ENCODE measurements around the gene HAAO.

DNA sequence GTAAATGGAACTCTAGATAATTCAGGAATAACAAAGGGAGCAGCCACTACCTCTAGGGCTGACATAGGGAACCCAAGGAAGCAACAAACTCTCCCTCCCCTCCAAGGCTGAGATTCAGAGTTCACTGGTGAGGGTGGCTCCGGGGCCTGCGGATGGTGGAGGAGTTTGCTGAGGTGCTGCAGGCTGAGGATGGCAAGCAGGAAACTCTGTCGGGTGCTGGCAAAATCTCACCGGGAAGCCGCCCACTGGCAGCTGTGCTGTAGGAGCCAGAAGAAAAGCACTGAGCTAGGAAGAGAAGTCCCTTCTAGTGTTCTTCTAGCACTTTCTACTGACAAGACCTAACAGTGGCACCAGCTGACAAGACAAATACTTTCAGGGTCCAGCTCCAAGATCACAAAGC lies 12.5 kb upstream of the HAAO start:
- TF ChIP-seq, protein P1, sequence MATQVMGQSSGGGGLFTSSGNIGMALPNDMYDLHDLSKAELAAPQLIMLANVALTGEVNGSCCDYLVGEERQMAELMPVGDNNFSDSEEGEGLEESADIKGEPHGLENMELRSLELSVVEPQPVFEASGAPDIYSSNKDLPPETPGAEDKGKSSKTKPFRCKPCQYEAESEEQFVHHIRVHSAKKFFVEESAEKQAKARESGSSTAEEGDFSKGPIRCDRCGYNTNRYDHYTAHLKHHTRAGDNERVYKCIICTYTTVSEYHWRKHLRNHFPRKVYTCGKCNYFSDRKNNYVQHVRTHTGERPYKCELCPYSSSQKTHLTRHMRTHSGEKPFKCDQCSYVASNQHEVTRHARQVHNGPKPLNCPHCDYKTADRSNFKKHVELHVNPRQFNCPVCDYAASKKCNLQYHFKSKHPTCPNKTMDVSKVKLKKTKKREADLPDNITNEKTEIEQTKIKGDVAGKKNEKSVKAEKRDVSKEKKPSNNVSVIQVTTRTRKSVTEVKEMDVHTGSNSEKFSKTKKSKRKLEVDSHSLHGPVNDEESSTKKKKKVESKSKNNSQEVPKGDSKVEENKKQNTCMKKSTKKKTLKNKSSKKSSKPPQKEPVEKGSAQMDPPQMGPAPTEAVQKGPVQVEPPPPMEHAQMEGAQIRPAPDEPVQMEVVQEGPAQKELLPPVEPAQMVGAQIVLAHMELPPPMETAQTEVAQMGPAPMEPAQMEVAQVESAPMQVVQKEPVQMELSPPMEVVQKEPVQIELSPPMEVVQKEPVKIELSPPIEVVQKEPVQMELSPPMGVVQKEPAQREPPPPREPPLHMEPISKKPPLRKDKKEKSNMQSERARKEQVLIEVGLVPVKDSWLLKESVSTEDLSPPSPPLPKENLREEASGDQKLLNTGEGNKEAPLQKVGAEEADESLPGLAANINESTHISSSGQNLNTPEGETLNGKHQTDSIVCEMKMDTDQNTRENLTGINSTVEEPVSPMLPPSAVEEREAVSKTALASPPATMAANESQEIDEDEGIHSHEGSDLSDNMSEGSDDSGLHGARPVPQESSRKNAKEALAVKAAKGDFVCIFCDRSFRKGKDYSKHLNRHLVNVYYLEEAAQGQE (IDR thresholded peaks at IDR 0.05; ENCODE audit: insufficient read depth in 1 of 2, low read depth in 2 of 2, low read length in 1 of 2): no peak
- TF ChIP-seq, protein P2, sequence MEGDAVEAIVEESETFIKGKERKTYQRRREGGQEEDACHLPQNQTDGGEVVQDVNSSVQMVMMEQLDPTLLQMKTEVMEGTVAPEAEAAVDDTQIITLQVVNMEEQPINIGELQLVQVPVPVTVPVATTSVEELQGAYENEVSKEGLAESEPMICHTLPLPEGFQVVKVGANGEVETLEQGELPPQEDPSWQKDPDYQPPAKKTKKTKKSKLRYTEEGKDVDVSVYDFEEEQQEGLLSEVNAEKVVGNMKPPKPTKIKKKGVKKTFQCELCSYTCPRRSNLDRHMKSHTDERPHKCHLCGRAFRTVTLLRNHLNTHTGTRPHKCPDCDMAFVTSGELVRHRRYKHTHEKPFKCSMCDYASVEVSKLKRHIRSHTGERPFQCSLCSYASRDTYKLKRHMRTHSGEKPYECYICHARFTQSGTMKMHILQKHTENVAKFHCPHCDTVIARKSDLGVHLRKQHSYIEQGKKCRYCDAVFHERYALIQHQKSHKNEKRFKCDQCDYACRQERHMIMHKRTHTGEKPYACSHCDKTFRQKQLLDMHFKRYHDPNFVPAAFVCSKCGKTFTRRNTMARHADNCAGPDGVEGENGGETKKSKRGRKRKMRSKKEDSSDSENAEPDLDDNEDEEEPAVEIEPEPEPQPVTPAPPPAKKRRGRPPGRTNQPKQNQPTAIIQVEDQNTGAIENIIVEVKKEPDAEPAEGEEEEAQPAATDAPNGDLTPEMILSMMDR (IDR thresholded peaks at IDR 0.05): no peak
